ENCODE data around the gene AKIRIN1. TPM values are rescaled to one million over a fixed set of nuclear protein-coding genes. Genes with fewer than 3 reads are reported as not detected.

AKIRIN1 gene
- total RNA-seq, 2 experiments from 2014 or later, result 40.0 to 50.4 TPM

DNA sequence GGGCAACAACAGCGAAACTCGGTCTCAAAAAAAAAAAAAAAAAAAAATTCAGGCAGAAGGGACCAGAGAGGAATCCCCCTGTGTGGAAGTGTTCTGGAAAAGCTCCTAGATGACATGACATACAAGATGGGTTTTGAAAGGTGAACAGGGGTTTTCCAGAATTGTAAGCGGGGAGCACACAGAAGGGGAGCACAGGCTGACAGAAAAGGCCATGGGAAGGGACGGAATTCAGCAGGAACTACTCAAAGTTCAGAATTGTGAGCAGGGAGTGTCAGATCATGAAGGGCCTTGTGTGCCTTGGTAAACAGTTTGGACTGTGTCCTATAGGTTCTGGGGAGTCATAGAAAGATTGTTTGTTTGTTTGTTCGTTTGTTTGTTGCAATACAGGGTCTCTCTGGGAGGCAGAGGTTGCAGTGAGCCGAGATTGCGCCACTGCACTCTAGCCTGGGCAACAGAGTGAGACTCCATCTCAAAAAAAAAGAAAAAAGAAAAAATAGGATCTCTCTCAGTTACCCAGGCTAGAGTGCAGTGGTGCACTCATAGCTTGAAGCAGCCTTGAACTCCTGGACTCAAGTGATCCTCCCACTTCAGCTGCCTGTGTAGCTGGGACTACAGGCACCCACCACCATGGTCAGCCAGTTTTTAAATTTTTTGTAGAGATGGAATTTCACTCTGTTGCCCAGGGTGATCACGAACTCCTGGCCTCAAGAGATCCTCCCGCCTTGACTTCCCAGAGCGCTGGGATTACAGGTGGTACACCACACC lies 48.2 kb upstream of the AKIRIN1 start:
- Histone ChIP-seq H4K20me1 (ENCODE audit: insufficient read depth, low read length) (no peaks in the 10 kb centered on the region), H3K27ac (ENCODE audit: low read depth, low read length, poor library complexity, severe bottlenecking) (no peak overlapping the region), H3K36me3 (ENCODE audit: insufficient read depth, low read length) (no peaks in the 10 kb centered on the region), H3K4me3 (ENCODE audit: low read depth, low read length, poor library complexity, severe bottlenecking) (no peak overlapping the region), H3K4me2 (ENCODE audit: low read length) (no peak overlapping the region), H2AFZ (ENCODE audit: low read length) (no peak overlapping the region), H3K9me3 (ENCODE audit: low read length) (no peaks in the 10 kb centered on the region), H3K9me2 (ENCODE audit: insufficient read depth, low read length) (no peaks in the 10 kb centered on the region), H3K4me1 (ENCODE audit: insufficient read depth, low read length, poor library complexity, severe bottlenecking) (no peaks in the 10 kb centered on the region), H3K79me2 (ENCODE audit: insufficient read depth, low read depth, low read length) (no peaks in the 10 kb centered on the region)
- no peak for TF ChIP-seq EZH2phosphoT487 (IDR thresholded peaks at IDR 0.05; ENCODE audit: borderline replicate concordance, low read depth, low read length)
- ChIA-PET CTCF (ENCODE audit: unreplicated experiment) (no interaction called here), POLR2A (interaction anchor here (0.6 kb wide), 1 partner anchor 48 kb away, joined by 5 read pairs; no protein-coding TSS in a partner anchor)
- no TSS peak for BruUV-seq (replicated peaks)
- no peak for DNase-seq (ENCODE audit: low spot score)
- intact Hi-C loops (cut with micrococcal nuclease; ENCODE audit: unreplicated experiment), result no loop called here

DNA sequence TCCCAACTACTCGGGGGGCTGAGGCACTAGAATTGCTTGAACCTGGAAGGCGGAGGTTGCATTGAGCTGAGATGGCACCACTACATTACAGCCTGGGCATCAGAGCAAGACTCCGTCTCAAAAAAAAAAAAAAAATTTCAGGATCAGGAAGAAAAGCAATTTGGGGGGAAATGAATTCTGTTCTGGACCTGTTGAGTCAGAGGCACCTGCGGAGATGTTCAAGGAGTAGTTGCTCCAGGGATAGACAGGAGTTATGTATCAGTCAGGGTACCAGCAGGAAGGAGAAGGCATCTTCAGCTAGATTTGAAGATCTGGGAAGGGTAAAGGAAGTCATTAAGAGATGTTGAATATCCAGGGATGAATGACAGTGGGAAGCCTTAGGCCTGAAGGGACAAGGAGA lies 46.5 kb upstream of the AKIRIN1 start:
- Histone ChIP-seq H3K9me3 (ENCODE audit: low read length) (no peaks in the 10 kb centered on the region), H2AFZ (ENCODE audit: low read length) (no peak overlapping the region), H3K36me3 (ENCODE audit: insufficient read depth, low read length) (no peaks in the 10 kb centered on the region), H3K79me2 (ENCODE audit: insufficient read depth, low read depth, low read length) (no peaks in the 10 kb centered on the region), H3K27ac (ENCODE audit: low read depth, low read length, poor library complexity, severe bottlenecking) (no peak overlapping the region), H3K4me1 (ENCODE audit: insufficient read depth, low read length, poor library complexity, severe bottlenecking) (no peaks in the 10 kb centered on the region), H4K20me1 (ENCODE audit: insufficient read depth, low read length) (no peaks in the 10 kb centered on the region), H3K4me3 (ENCODE audit: low read depth, low read length, poor library complexity, severe bottlenecking) (no peak overlapping the region), H3K4me2 (ENCODE audit: low read length) (no peak overlapping the region), H3K9me2 (ENCODE audit: insufficient read depth, low read length) (no peaks in the 10 kb centered on the region)
- TF ChIP-seq EZH2phosphoT487 (IDR thresholded peaks at IDR 0.05; ENCODE audit: borderline replicate concordance, low read depth, low read length), result no peak
- TF ChIP-seq, protein P1, sequence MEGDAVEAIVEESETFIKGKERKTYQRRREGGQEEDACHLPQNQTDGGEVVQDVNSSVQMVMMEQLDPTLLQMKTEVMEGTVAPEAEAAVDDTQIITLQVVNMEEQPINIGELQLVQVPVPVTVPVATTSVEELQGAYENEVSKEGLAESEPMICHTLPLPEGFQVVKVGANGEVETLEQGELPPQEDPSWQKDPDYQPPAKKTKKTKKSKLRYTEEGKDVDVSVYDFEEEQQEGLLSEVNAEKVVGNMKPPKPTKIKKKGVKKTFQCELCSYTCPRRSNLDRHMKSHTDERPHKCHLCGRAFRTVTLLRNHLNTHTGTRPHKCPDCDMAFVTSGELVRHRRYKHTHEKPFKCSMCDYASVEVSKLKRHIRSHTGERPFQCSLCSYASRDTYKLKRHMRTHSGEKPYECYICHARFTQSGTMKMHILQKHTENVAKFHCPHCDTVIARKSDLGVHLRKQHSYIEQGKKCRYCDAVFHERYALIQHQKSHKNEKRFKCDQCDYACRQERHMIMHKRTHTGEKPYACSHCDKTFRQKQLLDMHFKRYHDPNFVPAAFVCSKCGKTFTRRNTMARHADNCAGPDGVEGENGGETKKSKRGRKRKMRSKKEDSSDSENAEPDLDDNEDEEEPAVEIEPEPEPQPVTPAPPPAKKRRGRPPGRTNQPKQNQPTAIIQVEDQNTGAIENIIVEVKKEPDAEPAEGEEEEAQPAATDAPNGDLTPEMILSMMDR (conservative IDR thresholded peaks at IDR 0.05; ENCODE audit: low read length), result no peak
- intact Hi-C loops (cut with micrococcal nuclease; ENCODE audit: unreplicated experiment), result no loop called here
- ChIA-PET CTCF (ENCODE audit: unreplicated experiment) (no interaction called here), POLR2A (no interaction called here)
- no TSS peak for BruUV-seq (replicated peaks)
- DNase-seq (ENCODE audit: low spot score), result no peak

DNA sequence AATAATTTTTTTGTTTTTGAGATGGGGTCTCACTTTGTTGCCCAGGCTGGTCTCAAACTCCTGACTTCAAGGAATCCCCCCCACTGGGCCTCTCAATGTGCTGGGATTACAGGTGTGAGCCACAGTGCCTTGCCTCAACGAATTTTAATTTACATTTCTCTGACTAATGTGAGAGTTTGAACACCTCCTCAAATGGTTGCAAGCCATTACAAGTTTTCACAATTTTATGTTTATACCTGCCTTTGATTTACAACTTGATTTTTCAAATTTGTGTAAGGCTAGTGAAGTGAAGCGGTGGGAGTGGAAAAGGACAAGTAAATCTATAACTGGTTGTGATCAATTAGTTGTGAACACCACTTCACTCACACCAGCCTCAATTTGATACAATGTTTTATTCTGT lies 40.5 kb upstream of the AKIRIN1 start:
- TF ChIP-seq EZH2phosphoT487 (IDR thresholded peaks at IDR 0.05; ENCODE audit: borderline replicate concordance, low read depth, low read length), result no peak
- TF ChIP-seq, protein P1 (conservative IDR thresholded peaks at IDR 0.05; ENCODE audit: low read length), result no peak
- Histone ChIP-seq H3K79me2 (ENCODE audit: insufficient read depth, low read depth, low read length) (no peaks in the 10 kb centered on the region), H3K27ac (ENCODE audit: low read depth, low read length, poor library complexity, severe bottlenecking) (no peak overlapping the region), H3K9me2 (ENCODE audit: insufficient read depth, low read length) (no peaks in the 10 kb centered on the region), H3K36me3 (ENCODE audit: insufficient read depth, low read length) (no peaks in the 10 kb centered on the region), H3K9me3 (ENCODE audit: low read length) (no peaks in the 10 kb centered on the region), H4K20me1 (ENCODE audit: insufficient read depth, low read length) (no peaks in the 10 kb centered on the region), H3K4me3 (ENCODE audit: low read depth, low read length, poor library complexity, severe bottlenecking) (no peak overlapping the region), H3K4me1 (ENCODE audit: insufficient read depth, low read length, poor library complexity, severe bottlenecking) (no peaks in the 10 kb centered on the region), H2AFZ (ENCODE audit: low read length) (no peak overlapping the region), H3K4me2 (ENCODE audit: low read length) (no peak overlapping the region)
- CTCF ChIA-PET (ENCODE audit: unreplicated experiment), result no interaction called here
- no peak for DNase-seq (ENCODE audit: low spot score)
- BruUV-seq (replicated peaks), result no TSS peak
- POLR2A ChIA-PET, result no interaction called here
- intact Hi-C loops (cut with micrococcal nuclease; ENCODE audit: unreplicated experiment), result no loop called here
